Measurements from ENCODE around the gene NRSN2. TPM values are rescaled to one million over a fixed set of nuclear protein-coding genes. Genes with fewer than 3 reads are reported as not detected.
"Not testable (repeated sequence)": the region's sequence is repeated elsewhere in the genome, so short reads cannot be mapped to it uniquely, and the experiment has no call there.

Gene NRSN2
- total RNA-seq, 1 donor from 2014 or later = 23.9 TPM

GRCh38 chr20:370151-370600, 23.3 kb downstream of the NRSN2 start:
- intact Hi-C loops (cut with DNase I) = no loop called here
- DNase-seq (ENCODE audit: low spot score) = no peak

- intact Hi-C loops (cut with DNase I) = no loop called here
- no peak for DNase-seq (ENCODE audit: low spot score)
These were observed 24.3 kb downstream of the NRSN2 start for GRCh38 chr20:370977-371754.

- peak; percentile 83 for DNase-seq (ENCODE audit: low spot score)
These were observed 25.0 kb downstream of the NRSN2 start for GRCh38 chr20:371755-372542.

GRCh38 chr20:372543-373082, 25.7 kb downstream of the NRSN2 start:
- intact Hi-C loops (cut with DNase I); DNase-seq (ENCODE audit: low spot score): not testable (repeated sequence)

More at GRCh38 chr20:371755-372542, 25.0 kb downstream of the NRSN2 start:
- intact Hi-C loops (cut with DNase I) = no loop called here

- intact Hi-C loops (cut with DNase I) = no loop called here
- peak; percentile 86 for DNase-seq (ENCODE audit: low spot score)
These were observed 26.4 kb downstream of the NRSN2 start for GRCh38 chr20:373171-373890.

- DNase-seq (ENCODE audit: low spot score) = no peak
- intact Hi-C loops (cut with DNase I) = no loop called here
These were observed 28.5 kb downstream of the NRSN2 start for GRCh38 chr20:375265-375889.

GRCh38 chr20:376089-376488, 29.2 kb downstream of the NRSN2 start:
- no peak for DNase-seq (ENCODE audit: low spot score)
- intact Hi-C loops (cut with DNase I) = no loop called here

- intact Hi-C loops (cut with DNase I) = no loop called here
- no peak for DNase-seq (ENCODE audit: low spot score)
These were observed 29.8 kb downstream of the NRSN2 start for GRCh38 chr20:376750-377149.

GRCh38 chr20:377578-377977, 30.7 kb downstream of the NRSN2 start:
- intact Hi-C loops (cut with DNase I); DNase-seq (ENCODE audit: low spot score): not testable (repeated sequence)

GRCh38 chr20:378961-379336, 32.0 kb downstream of the NRSN2 start:
- intact Hi-C loops (cut with DNase I) = no loop called here
- DNase-seq (ENCODE audit: low spot score) = no peak

- peak; percentile 80 for DNase-seq (ENCODE audit: low spot score)
- intact Hi-C loops (cut with DNase I) = no loop called here
These were observed 34.1 kb downstream of the NRSN2 start for GRCh38 chr20:380763-381580.

- intact Hi-C loops (cut with DNase I) = no loop called here
- peak; percentile 89 for DNase-seq (ENCODE audit: low spot score)
These were observed 34.8 kb downstream of the NRSN2 start for GRCh38 chr20:381581-382290.

GRCh38 chr20:382291-383115, 35.6 kb downstream of the NRSN2 start:
- no peak for DNase-seq (ENCODE audit: low spot score)
- intact Hi-C loops (cut with DNase I) = no loop called here

GRCh38 chr20:383889-384288, 37.0 kb downstream of the NRSN2 start:
- intact Hi-C loops (cut with DNase I) = no loop called here
- DNase-seq (ENCODE audit: low spot score) = no peak

GRCh38 chr20:384723-385122, 37.8 kb downstream of the NRSN2 start:
- intact Hi-C loops (cut with DNase I) = no loop called here
- DNase-seq (ENCODE audit: low spot score) = no peak

- intact Hi-C loops (cut with DNase I) = no loop called here
- DNase-seq (ENCODE audit: low spot score) = no peak
These were observed 38.5 kb downstream of the NRSN2 start for GRCh38 chr20:385448-385847.

- DNase-seq (ENCODE audit: low spot score); intact Hi-C loops (cut with DNase I): not testable (repeated sequence)
These were observed 39.7 kb downstream of the NRSN2 start for GRCh38 chr20:386634-387033.
